ENCODE data around the gene S1PR4.
"Not testable (repeated sequence)": the region's sequence is repeated elsewhere in the genome, so short reads cannot be mapped to it uniquely, and the experiment has no call there.

Gene S1PR4

GRCh38 chr19:3196933-3197205 lies 18.3 kb downstream of the S1PR4 start:
- no peak for DNase-seq

- no peak for DNase-seq
Measured at GRCh38 chr19:3198901-3199700, 20.5 kb downstream of the S1PR4 start.

- no peak for DNase-seq
Measured at GRCh38 chr19:3201072-3201700, 22.6 kb downstream of the S1PR4 start.

- DNase-seq = no peak
Measured at GRCh38 chr19:3201911-3202310, 23.3 kb downstream of the S1PR4 start.

- no peak for DNase-seq
Measured at GRCh38 chr19:3202346-3202745, 23.8 kb downstream of the S1PR4 start.

GRCh38 chr19:3202895-3203294 lies 24.3 kb downstream of the S1PR4 start:
- not testable (repeated sequence) for DNase-seq

- no peak for DNase-seq
Measured at GRCh38 chr19:3203805-3204645, 25.5 kb downstream of the S1PR4 start.

- no peak for DNase-seq
Measured at GRCh38 chr19:3204646-3205275, 26.2 kb downstream of the S1PR4 start.

- no peak for DNase-seq
Measured at GRCh38 chr19:3206216-3206953, 27.8 kb downstream of the S1PR4 start.

- DNase-seq = no peak
Measured at GRCh38 chr19:3207461-3208242, 29.1 kb downstream of the S1PR4 start.

GRCh38 chr19:3208317-3209207 lies 30.0 kb downstream of the S1PR4 start:
- no peak for DNase-seq

- peak; percentile 54 for DNase-seq
Measured at GRCh38 chr19:3210347-3211017, 31.9 kb downstream of the S1PR4 start.

GRCh38 chr19:3211191-3211590 lies 32.6 kb downstream of the S1PR4 start:
- DNase-seq = no peak

- no peak for DNase-seq
Measured at GRCh38 chr19:3213159-3213558, 34.6 kb downstream of the S1PR4 start.

GRCh38 chr19:3216874-3217273 lies 38.3 kb downstream of the S1PR4 start:
- DNase-seq = no peak

- no peak for DNase-seq
Measured at GRCh38 chr19:3220576-3220975, 42.0 kb downstream of the S1PR4 start.

GRCh38 chr19:3221576-3221975 lies 43.0 kb downstream of the S1PR4 start:
- DNase-seq = not testable (repeated sequence)

- no peak for DNase-seq
Measured at GRCh38 chr19:3222709-3223108, 44.1 kb downstream of the S1PR4 start.

- peak; percentile 53 for DNase-seq
Measured at GRCh38 chr19:3224346-3225168, 46.0 kb downstream of the S1PR4 start, which contains the start of gene CELF5. Gene CELF5 (plus strand): TSS chr19:3224661. CDS start chr19:3224740, 79 bp downstream.
